Liver (tissue), 9 donors: ENCODE data around the gene BRDT. TPM values are rescaled to one million over a fixed set of nuclear protein-coding genes. Genes with fewer than 3 reads are reported as not detected.

Source experiments
- DNase-seq: peaks from one replicate; pipeline ENCODE4 v3.0.0-alpha.2; 2017; ENCODE audit warnings: low spot score
- H3K27ac ChIP-seq, 2 donors: one replicate each; pipeline ENCODE4 v1.7.0; 2013; ENCODE audit warnings: inconsistent platforms in 2 of 2, low read length in 2 of 2, control low read depth in 1 of 2, low read depth in 1 of 2, mild to moderate bottlenecking in 1 of 2
- H3K27me3 ChIP-seq, 4 donors: one replicate each; pipeline versions ENCODE4 v1.6.1 to v1.7.0; 2013; ENCODE audit warnings: low read length in 3 of 4, inconsistent platforms in 1 of 4, mild to moderate bottlenecking in 1 of 4, moderate library complexity in 1 of 4; ENCODE audit not compliant: control insufficient read depth in 4 of 4, insufficient read depth in 4 of 4
- H3K36me3 ChIP-seq, 4 donors: one replicate each; pipeline versions ENCODE4 v1.6.1 to v1.7.0; 2013; ENCODE audit warnings: low read length in 3 of 4, mild to moderate bottlenecking in 3 of 4, low read depth in 1 of 4, moderate library complexity in 1 of 4; ENCODE audit not compliant: control insufficient read depth in 4 of 4, insufficient read depth in 3 of 4
- H3K4me1 ChIP-seq, 4 donors: one replicate each; pipeline versions ENCODE4 v1.6.1 to v1.7.0; 2013; ENCODE audit warnings: low read length in 3 of 4, mild to moderate bottlenecking in 3 of 4, moderate library complexity in 1 of 4; ENCODE audit not compliant: control insufficient read depth in 4 of 4, insufficient read depth in 4 of 4
- H3K4me3 ChIP-seq, 3 donors: one replicate each; pipeline versions ENCODE4 v1.6.1 to v1.7.0; 2013; ENCODE audit warnings: low read length in 3 of 3, control low read depth in 1 of 3, low read depth in 1 of 3, mild to moderate bottlenecking in 1 of 3
- H3K9ac ChIP-seq, 2 donors: one replicate each; pipeline ENCODE4 v1.7.0; 2013; ENCODE audit warnings: low read length in 2 of 2, mild to moderate bottlenecking in 2 of 2, moderate library complexity in 2 of 2, control low read depth in 1 of 2, low read depth in 1 of 2
- H3K9me3 ChIP-seq, 4 donors: one replicate each; pipeline versions ENCODE4 v1.6.1 to v1.7.0; 2013; ENCODE audit warnings: low read length in 3 of 4; ENCODE audit not compliant: control insufficient read depth in 4 of 4
- CTCF ChIP-seq: fragments of 150-350 bp; IDR thresholded peaks from 2 replicates; pipeline ENCODE4 v1.5.1; 2017; ENCODE audit warnings: improper control_type of control experiment, low read depth, low read length; ENCODE audit not compliant: missing input control
- EGR1 ChIP-seq, 2 donors: IDR thresholded peaks; 2 replicates each; pipeline ENCODE4 v1.6.1; 2016 to 2018; ENCODE audit warnings: antibody characterized with exemption in 2 of 2, low read depth in 2 of 2
- FOXA1 ChIP-seq: IDR thresholded peaks from 2 replicates; pipeline ENCODE4 v1.6.1; 2016; ENCODE audit warnings: antibody characterized with exemption
- GABPA ChIP-seq, 2 donors: IDR thresholded peaks in 1 of 2; conservative IDR thresholded peaks in 1 of 2; 2 replicates each; pipeline ENCODE4 v1.6.1; 2016; ENCODE audit warnings: antibody characterized with exemption in 2 of 2, mild to moderate bottlenecking in 1 of 2, moderate library complexity in 1 of 2
- JUND ChIP-seq, 2 donors: IDR thresholded peaks; 2 replicates each; pipeline ENCODE4 v1.6.1; 2016; ENCODE audit warnings: antibody characterized with exemption in 2 of 2
- REST ChIP-seq: IDR thresholded peaks from 2 replicates; pipeline ENCODE4 v1.6.1; 2016; ENCODE audit warnings: antibody characterized with exemption, mild to moderate bottlenecking
- SP1 ChIP-seq: IDR thresholded peaks from 2 replicates; pipeline ENCODE4 v1.6.1; 2018; ENCODE audit warnings: antibody characterized with exemption, mild to moderate bottlenecking
- YY1 ChIP-seq: IDR thresholded peaks from 2 replicates; pipeline ENCODE4 v1.6.1; 2016; ENCODE audit warnings: antibody characterized with exemption, mild to moderate bottlenecking
- WGBS: extraction: QIAGEN DNeasy Blood & Tissue Kit; methylation state at CpG from one replicate; pipeline ENCODE4 v1.1.7; 2013; 5-methylcytosine and 5-hydroxymethylcytosine counted together
- polyA plus RNA-seq, 2 donors: library from polyadenylated mRNA; stranded (reverse) in 1 of 2; unstranded in 1 of 2; fragments of 200-250 nt in 1 of 2; fragments of >200 nt in 1 of 2; fragmentation: Nextera tagmentation in 1 of 2; extraction: Ambion mirVana in 1 of 2; gene quantifications; one replicate each; pipeline versions ENCODE4 v1.2.1 to v1.2.3, GENCODE V29; 2013 to 2015
- total RNA-seq, 2 donors: library from RNA; depleted of rRNA; stranded (reverse); fragments of >200 nt; gene quantifications; one replicate each; pipeline ENCODE4 v1.2.3, GENCODE V29; 2014
- TF ChIP-seq, protein P1 (sequence below): IDR thresholded peaks from 2 replicates; pipeline ENCODE4 v1.6.1; 2016; ENCODE audit warnings: antibody characterized with exemption
- donor health status: healthy.
- donor health status: healthy.
- donor health status: healthy.
- donor health status: healthy.
- donor health status: healthy.

Gene BRDT
- total and polyA plus RNA-seq, 4 donors = not detected

DNA sequence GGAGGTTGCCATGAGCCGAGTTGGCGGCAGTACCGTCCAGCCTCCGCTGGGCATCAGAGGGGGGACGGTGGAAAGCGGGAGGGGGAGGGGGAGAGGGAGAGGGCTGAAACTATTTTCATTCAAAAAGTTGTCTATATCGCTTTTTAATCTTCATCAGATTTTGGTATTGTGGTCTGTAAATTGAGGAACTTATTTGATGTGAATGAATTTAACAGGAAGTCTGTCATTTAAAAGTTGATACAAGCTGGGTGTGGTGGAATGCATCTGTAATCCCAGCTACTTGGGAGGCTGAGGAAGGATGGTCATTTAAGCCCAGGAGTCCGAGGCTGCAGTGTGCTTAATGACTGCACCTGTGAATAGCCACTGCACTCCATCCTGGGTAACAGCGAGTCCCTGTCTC, 77.6 kb downstream of the BRDT start:
- Histone ChIP-seq H3K9ac (no peak overlapping the region), H3K4me1 (peaks cover 0 to 8% (median 3%) of the 10 kb centered on the region in 4 donors), H3K9me3 (peaks cover 0 to 2% (median 0%) of the 10 kb centered on the region in 4 donors), H3K4me3 (no peak overlapping the region), H3K27ac (no peak overlapping the region), H3K36me3 (no peaks in the 10 kb centered on the region), H3K27me3 (no peaks in the 10 kb centered on the region)
- TF ChIP-seq GABPA (IDR thresholded peaks at IDR 0.05 in 1 of 2, conservative IDR thresholded peaks at IDR 0.05 in 1 of 2) (no peak), SP1 (no peak), CTCF (no peak), EGR1 (IDR thresholded peaks at IDR 0.05; ENCODE audit: low read depth in 2 of 2) (no peak), JUND (IDR thresholded peaks at IDR 0.05) (no peak), FOXA1 (no peak), REST (no peak)
- TF ChIP-seq, protein P1, sequence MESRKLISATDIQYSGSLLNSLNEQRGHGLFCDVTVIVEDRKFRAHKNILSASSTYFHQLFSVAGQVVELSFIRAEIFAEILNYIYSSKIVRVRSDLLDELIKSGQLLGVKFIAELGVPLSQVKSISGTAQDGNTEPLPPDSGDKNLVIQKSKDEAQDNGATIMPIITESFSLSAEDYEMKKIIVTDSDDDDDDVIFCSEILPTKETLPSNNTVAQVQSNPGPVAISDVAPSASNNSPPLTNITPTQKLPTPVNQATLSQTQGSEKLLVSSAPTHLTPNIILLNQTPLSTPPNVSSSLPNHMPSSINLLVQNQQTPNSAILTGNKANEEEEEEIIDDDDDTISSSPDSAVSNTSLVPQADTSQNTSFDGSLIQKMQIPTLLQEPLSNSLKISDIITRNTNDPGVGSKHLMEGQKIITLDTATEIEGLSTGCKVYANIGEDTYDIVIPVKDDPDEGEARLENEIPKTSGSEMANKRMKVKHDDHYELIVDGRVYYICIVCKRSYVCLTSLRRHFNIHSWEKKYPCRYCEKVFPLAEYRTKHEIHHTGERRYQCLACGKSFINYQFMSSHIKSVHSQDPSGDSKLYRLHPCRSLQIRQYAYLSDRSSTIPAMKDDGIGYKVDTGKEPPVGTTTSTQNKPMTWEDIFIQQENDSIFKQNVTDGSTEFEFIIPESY = no peak
- 86% methylated on average over 9 of the region's 9 CpGs for WGBS
- DNase-seq = no peak

- Histone ChIP-seq H3K36me3 (no peaks in the 10 kb centered on the region), H3K4me1 (peaks cover 0 to 8% (median 3%) of the 10 kb centered on the region in 4 donors), H3K27ac (no peak overlapping the region), H3K9ac (no peak overlapping the region), H3K9me3 (no peaks in the 10 kb centered on the region), H3K4me3 (peak overlapping the region in 1 of 3 donors; percentile 49), H3K27me3 (no peaks in the 10 kb centered on the region)
- DNase-seq = no peak
- 43% methylated on average over 31 of the region's 31 CpGs for WGBS
- TF ChIP-seq EGR1 (IDR thresholded peaks at IDR 0.05; ENCODE audit: low read depth in 2 of 2) = no peak
- TF ChIP-seq YY1 = no peak
- TF ChIP-seq CTCF = no peak
These were observed 80.2 kb downstream of the BRDT start for GRCh38 chr1:92029241-92029922.
